ENCODE measurements around the gene CACNB1.
A peak's percentile ranks its signal among the peaks of the same experiment; 100 is the strongest.

Gene CACNB1

GRCh38 chr17:39244016-39244599 is 46.6 kb upstream of the CACNB1 start:
- TF ChIP-seq SPI1 (IDR thresholded peaks at IDR 0.05; ENCODE audit: borderline replicate concordance, low read depth) (no peak), GABPA (IDR thresholded peaks at IDR 0.05; ENCODE audit: low read depth) (no peak), POLR2AphosphoS5 (IDR thresholded peaks at IDR 0.05; ENCODE audit: low read depth) (no peak), REST (IDR thresholded peaks at IDR 0.05; ENCODE audit: insufficient replicate concordance, low read depth) (no peak)
- H3K27me3 ChIP-seq (ENCODE audit: insufficient read depth, poor library complexity, severe bottlenecking), result no peaks in the 10 kb centered on the region
- H3K4me3 ChIP-seq (replicated peaks; ENCODE audit: insufficient read depth, low read length), result no peak overlapping the region
- peak in 1 of 2 experiments; percentile 41 for DNase-seq (ENCODE audit: low read depth in 1 of 2, low spot score in 1 of 2)
- H3K27ac ChIP-seq (replicated peaks), result no peak overlapping the region

GRCh38 chr17:39243155-39243554 is 45.7 kb upstream of the CACNB1 start:
- Histone ChIP-seq H3K27me3 (ENCODE audit: insufficient read depth, poor library complexity, severe bottlenecking) (no peaks in the 10 kb centered on the region), H3K27ac (replicated peaks) (no peak overlapping the region), H3K4me3 (replicated peaks; ENCODE audit: insufficient read depth, low read length) (no peak overlapping the region)
- DNase-seq (ENCODE audit: low read depth in 1 of 2, low spot score in 1 of 2), result no peak
- TF ChIP-seq GABPA (IDR thresholded peaks at IDR 0.05; ENCODE audit: low read depth) (no peak), POLR2AphosphoS5 (IDR thresholded peaks at IDR 0.05; ENCODE audit: low read depth) (no peak), REST (IDR thresholded peaks at IDR 0.05; ENCODE audit: insufficient replicate concordance, low read depth) (no peak), SPI1 (IDR thresholded peaks at IDR 0.05; ENCODE audit: borderline replicate concordance, low read depth) (no peak)
- TF ChIP-seq, protein P1, sequence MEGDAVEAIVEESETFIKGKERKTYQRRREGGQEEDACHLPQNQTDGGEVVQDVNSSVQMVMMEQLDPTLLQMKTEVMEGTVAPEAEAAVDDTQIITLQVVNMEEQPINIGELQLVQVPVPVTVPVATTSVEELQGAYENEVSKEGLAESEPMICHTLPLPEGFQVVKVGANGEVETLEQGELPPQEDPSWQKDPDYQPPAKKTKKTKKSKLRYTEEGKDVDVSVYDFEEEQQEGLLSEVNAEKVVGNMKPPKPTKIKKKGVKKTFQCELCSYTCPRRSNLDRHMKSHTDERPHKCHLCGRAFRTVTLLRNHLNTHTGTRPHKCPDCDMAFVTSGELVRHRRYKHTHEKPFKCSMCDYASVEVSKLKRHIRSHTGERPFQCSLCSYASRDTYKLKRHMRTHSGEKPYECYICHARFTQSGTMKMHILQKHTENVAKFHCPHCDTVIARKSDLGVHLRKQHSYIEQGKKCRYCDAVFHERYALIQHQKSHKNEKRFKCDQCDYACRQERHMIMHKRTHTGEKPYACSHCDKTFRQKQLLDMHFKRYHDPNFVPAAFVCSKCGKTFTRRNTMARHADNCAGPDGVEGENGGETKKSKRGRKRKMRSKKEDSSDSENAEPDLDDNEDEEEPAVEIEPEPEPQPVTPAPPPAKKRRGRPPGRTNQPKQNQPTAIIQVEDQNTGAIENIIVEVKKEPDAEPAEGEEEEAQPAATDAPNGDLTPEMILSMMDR (IDR thresholded peaks at IDR 0.05; ENCODE audit: insufficient read depth, low read length), result no peak

- H3K27ac ChIP-seq (replicated peaks), result no peak overlapping the region
Observed at GRCh38 chr17:39240631-39241030, 43.2 kb upstream of the CACNB1 start.

More at GRCh38 chr17:39240631-39241030, 43.2 kb upstream of the CACNB1 start:
- no peak for DNase-seq (ENCODE audit: low read depth in 1 of 2, low spot score in 1 of 2)
- no peaks in the 10 kb centered on the region for H3K27me3 ChIP-seq (ENCODE audit: insufficient read depth, poor library complexity, severe bottlenecking)
- TF ChIP-seq GABPA (IDR thresholded peaks at IDR 0.05; ENCODE audit: low read depth) (no peak), POLR2AphosphoS5 (IDR thresholded peaks at IDR 0.05; ENCODE audit: low read depth) (no peak), REST (IDR thresholded peaks at IDR 0.05; ENCODE audit: insufficient replicate concordance, low read depth) (no peak), SPI1 (IDR thresholded peaks at IDR 0.05; ENCODE audit: borderline replicate concordance, low read depth) (no peak)
- TF ChIP-seq, protein P1 (IDR thresholded peaks at IDR 0.05; ENCODE audit: insufficient read depth, low read length), result no peak
- no peak overlapping the region for H3K4me3 ChIP-seq (replicated peaks; ENCODE audit: insufficient read depth, low read length)

Measured in HL-60 (cell line).